Caco-2 (cell line): Measurements from ENCODE around the gene NCOR1. TPM values are rescaled to one million over a fixed set of nuclear protein-coding genes. Genes with fewer than 3 reads are reported as not detected.
"Not testable (repeated sequence)": the region's sequence is repeated elsewhere in the genome, so short reads cannot be mapped to it uniquely, and the experiment has no call there.

Experiments
- BruUV-seq: library from RNA; stranded (reverse); fragments of 400-500 nt; replicated peaks from 2 replicates; lab custom pipeline; 2021; lab: Mats Ljungman, UMichigan
- CTCF ChIA-PET: fragments of 300-600 bp; sonication (Branson Sonifier 250); formaldehyde crosslinking; loops from one replicate; lab custom pipeline; 2022; ENCODE audit warnings: antibody characterized with exemption; lab: Charles Lee
- POLR2A ChIA-PET: fragments of 300-600 bp; sonication (Branson Sonifier 250); formaldehyde crosslinking; loops from one replicate; lab custom pipeline; 2022; ENCODE audit warnings: antibody characterized with exemption; lab: Charles Lee
- DNase-seq, 2 experiments: peaks; one replicate each; pipeline versions ENCODE4 v3.0.0 to v3.0.0-alpha.2; 2020 to 2022
- H3K27me3 ChIP-seq: replicated peaks from 2 replicates; pipeline ENCODE4 v1.6.0; 2011; ENCODE audit warnings: low read length; ENCODE audit not compliant: control insufficient read depth, insufficient read depth
- H3K36me3 ChIP-seq: 2 replicates; pipeline ENCODE4 v1.5.1; 2011; ENCODE audit warnings: low read length; ENCODE audit not compliant: control insufficient read depth, insufficient read depth
- H3K4me1 ChIP-seq: fragments of 250-450 bp; sonication (Bioruptor Pico); 2 replicates; pipeline ENCODE4 v1.5.1; 2020; ENCODE audit warnings: mild to moderate bottlenecking
- H3K4me3 ChIP-seq: 2 replicates; pipeline ENCODE4 v1.5.1; 2011; ENCODE audit warnings: low read depth, mild to moderate bottlenecking, control low read depth, low read length
- H3K9me3 ChIP-seq: fragments of 250-450 bp; sonication (Bioruptor Pico); 2 replicates; pipeline ENCODE4 v1.5.1; 2020; ENCODE audit warnings: mild to moderate bottlenecking, moderate library complexity
- H3K27ac Mint-ChIP-seq: one replicate; pipeline ENCODE4 v1.8.0; 2022; ENCODE audit warnings: mixed read lengths; ENCODE audit not compliant: unreplicated experiment
- H3K27me3 Mint-ChIP-seq: one replicate; pipeline ENCODE4 v1.8.0; 2022; ENCODE audit warnings: mixed read lengths; ENCODE audit not compliant: insufficient read depth, unreplicated experiment
- H3K36me3 Mint-ChIP-seq: one replicate; pipeline ENCODE4 v1.8.0; 2022; ENCODE audit warnings: mild to moderate bottlenecking, mixed read lengths; ENCODE audit not compliant: insufficient read depth, unreplicated experiment
- H3K4me1 Mint-ChIP-seq: one replicate; pipeline ENCODE4 v1.8.0; 2022; ENCODE audit warnings: low read depth, mixed read lengths; ENCODE audit not compliant: unreplicated experiment
- H3K4me3 Mint-ChIP-seq: one replicate; pipeline ENCODE4 v1.8.0; 2022; ENCODE audit warnings: mild to moderate bottlenecking, moderate library complexity, mixed read lengths; ENCODE audit not compliant: unreplicated experiment
- H3K9me3 Mint-ChIP-seq: one replicate; pipeline ENCODE4 v1.8.0; 2022; ENCODE audit warnings: mixed read lengths; ENCODE audit not compliant: unreplicated experiment
- CTCF ChIP-seq, 2 experiments: fragments of 200-600 bp in 1 of 2; IDR thresholded peaks; 1 replicate in 1 of 2; 2 replicates in 1 of 2; pipeline versions ENCODE4 v1.5.1 to v1.8.0; 2011 to 2022; ENCODE audit warnings: antibody characterized with exemption in 1 of 2, control low read depth in 1 of 2, inconsistent platforms in 1 of 2, low read depth in 1 of 2, low read length in 1 of 2, mild to moderate bottlenecking in 1 of 2, moderate library complexity in 1 of 2; ENCODE audit not compliant: insufficient read depth in 1 of 2, severe bottlenecking in 1 of 2, unreplicated experiment in 1 of 2
- intact Hi-C: fragments of 100-400 bp; cut with micrococcal nuclease; formaldehyde crosslinking; loops from one replicate; pipeline ENCODE4 v1.10.0; 2022; ENCODE audit not compliant: unreplicated experiment
- total RNA-seq: library from RNA; stranded (reverse); gene quantifications from 2 replicates; pipeline ENCODE4 v1.2.3, GENCODE V29; 2022

The NCOR1 gene
- total RNA-seq, 1 experiment from 2014 or later: 90.8 TPM

DNA sequence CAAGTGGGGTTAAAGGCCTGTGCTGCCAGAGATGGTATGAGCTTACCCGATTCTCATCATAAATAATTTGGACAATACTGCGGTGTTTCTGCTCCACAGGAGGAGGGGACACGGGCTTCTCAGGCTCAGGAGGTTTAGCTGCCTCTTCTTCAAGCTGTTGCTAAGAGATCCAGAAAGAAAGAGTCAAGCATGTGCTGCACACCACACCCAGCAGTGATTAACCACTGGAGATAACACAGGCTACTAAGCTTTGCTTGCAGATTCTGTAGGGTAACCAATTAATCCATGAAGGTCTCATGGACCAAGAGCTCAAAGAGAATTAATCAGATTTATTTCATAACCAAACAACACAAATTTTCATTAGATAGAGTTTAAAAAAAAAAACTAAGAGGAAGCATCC, 56.6 kb downstream of the NCOR1 start:
- H3K4me1 ChIP-seq: no peaks in the 10 kb centered on the region
- no peak for DNase-seq
- Mint-ChIP-seq H3K4me3 (no peak overlapping the region), H3K9me3 (no peaks in the 10 kb centered on the region), H3K27me3 (no peaks in the 10 kb centered on the region), H3K27ac (no peak overlapping the region), H3K36me3 (peaks cover 23% of the 10 kb centered on the region), H3K4me1 (no peaks in the 10 kb centered on the region)
- BruUV-seq: no TSS peak
- POLR2A ChIA-PET: no interaction called here
- intact Hi-C loops: no loop called here
- no peak for TF ChIP-seq CTCF (IDR thresholded peaks at IDR 0.05; ENCODE audit: insufficient read depth in 1 of 2, low read depth in 1 of 2, low read length in 1 of 2, severe bottlenecking in 1 of 2, unreplicated experiment in 1 of 2)
- CTCF ChIA-PET: no interaction called here
- no peaks in the 10 kb centered on the region for H3K9me3 ChIP-seq
- H3K4me3 ChIP-seq: no peak overlapping the region
- H3K27me3 ChIP-seq: no peaks in the 10 kb centered on the region
- H3K36me3 ChIP-seq: no peaks in the 10 kb centered on the region

DNA sequence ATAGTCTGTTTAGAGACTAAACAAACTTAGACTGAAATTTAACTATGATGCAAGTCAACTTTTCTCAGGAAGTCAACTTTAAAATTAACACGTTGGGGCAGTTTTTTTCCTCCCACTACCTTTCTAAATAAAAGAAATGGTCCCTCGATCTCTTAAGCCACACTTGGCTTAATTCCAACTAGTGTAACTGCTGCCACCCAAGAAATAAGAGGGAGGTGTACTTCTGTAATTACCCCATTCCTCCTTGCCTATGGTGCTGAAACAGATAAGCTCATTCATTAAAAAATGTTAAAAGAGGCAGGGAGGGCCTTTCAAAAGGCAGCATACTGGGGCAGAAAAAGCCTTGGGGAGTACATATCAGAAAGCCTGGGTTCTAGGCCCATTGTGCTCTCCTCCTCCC, 59.8 kb downstream of the NCOR1 start:
- no peak for TF ChIP-seq CTCF (IDR thresholded peaks at IDR 0.05; ENCODE audit: insufficient read depth in 1 of 2, low read depth in 1 of 2, low read length in 1 of 2, severe bottlenecking in 1 of 2, unreplicated experiment in 1 of 2)
- Mint-ChIP-seq H3K27ac (no peak overlapping the region), H3K4me3 (no peak overlapping the region), H3K4me1 (no peaks in the 10 kb centered on the region), H3K9me3 (no peaks in the 10 kb centered on the region), H3K36me3 (peaks cover 26% of the 10 kb centered on the region), H3K27me3 (no peaks in the 10 kb centered on the region)
- Histone ChIP-seq H3K36me3 (no peaks in the 10 kb centered on the region), H3K4me3 (no peak overlapping the region), H3K9me3 (no peaks in the 10 kb centered on the region), H3K27me3 (no peaks in the 10 kb centered on the region), H3K4me1 (no peaks in the 10 kb centered on the region)
- DNase-seq: no peak
- no TSS peak for BruUV-seq
- ChIA-PET CTCF (no interaction called here), POLR2A (no interaction called here)
- intact Hi-C loops: no loop called here

- H3K36me3 Mint-ChIP-seq: peaks cover 36% of the 10 kb centered on the region
- H3K36me3 ChIP-seq, BruUV-seq, H3K27ac Mint-ChIP-seq, intact Hi-C loops, H3K9me3 Mint-ChIP-seq, H3K4me3 ChIP-seq, H3K27me3 Mint-ChIP-seq, DNase-seq, H3K4me1 ChIP-seq, POLR2A ChIA-PET, H3K27me3 ChIP-seq, H3K4me3 Mint-ChIP-seq, H3K4me1 Mint-ChIP-seq, H3K9me3 ChIP-seq, CTCF ChIA-PET: not testable (repeated sequence)
Measured at GRCh38 chr17:16152326-16152725, 63.0 kb downstream of the NCOR1 start.
